HepG2 (cell line): ENCODE data around the gene AAMP. TPM values are rescaled to one million over a fixed set of nuclear protein-coding genes. Genes with fewer than 3 reads are reported as not detected.
A peak's percentile ranks its signal among the peaks of the same experiment; 100 is the strongest.

Experiments
- ATF1 ChIP-seq: IDR thresholded peaks from 2 replicates; pipeline ENCODE4 v1.6.1; 2016; ENCODE audit warnings: mild to moderate bottlenecking, control low read depth
- BATF2 ChIP-seq: sonication (generic); formaldehyde crosslinking; IDR thresholded peaks from 2 replicates; pipeline ENCODE4 v1.8.0; 2022; ENCODE audit warnings: mild to moderate bottlenecking, missing genetic modification reagents, moderate library complexity
- BCL3 ChIP-seq: sonication (generic); formaldehyde crosslinking; IDR thresholded peaks from 2 replicates; pipeline ENCODE4 v1.5.1; 2020; ENCODE audit warnings: mild to moderate bottlenecking, missing genetic modification reagents, moderate library complexity
- EHMT2 ChIP-seq: fragments of 200-600 bp; sonication (generic); IDR thresholded peaks from 2 replicates; pipeline ENCODE4 v1.7.0; 2017; ENCODE audit warnings: antibody characterized with exemption, low read depth, low read length, borderline replicate concordance
- HDAC6 ChIP-seq: fragments of 200-600 bp; sonication (generic); IDR thresholded peaks from 2 replicates; pipeline ENCODE4 v1.7.0; 2017; ENCODE audit warnings: mild to moderate bottlenecking, antibody characterized with exemption, low read length, low read depth
- HOXA9 ChIP-seq: sonication (generic); formaldehyde crosslinking; IDR thresholded peaks from 2 replicates; pipeline ENCODE4 v1.8.1; 2022; ENCODE audit warnings: missing genetic modification reagents, mild to moderate bottlenecking, moderate library complexity, borderline replicate concordance
- PREB ChIP-seq: sonication (generic); formaldehyde crosslinking; IDR thresholded peaks from 2 replicates; pipeline ENCODE4 v1.4.0; 2020; ENCODE audit warnings: missing genetic modification reagents
- SALL2 ChIP-seq: sonication (generic); formaldehyde crosslinking; IDR thresholded peaks from 2 replicates; pipeline ENCODE4 v1.8.1; 2023; ENCODE audit warnings: mild to moderate bottlenecking, missing genetic modification reagents, inconsistent platforms
- SIN3A ChIP-seq: IDR thresholded peaks from 2 replicates; pipeline ENCODE4 v1.6.1; 2011; ENCODE audit warnings: low read depth, mild to moderate bottlenecking, control low read depth, low read length, borderline replicate concordance
- U2AF2 ChIP-seq: fragments of 200-400 bp; formaldehyde crosslinking; IDR thresholded peaks from 2 replicates; pipeline ENCODE4 v1.6.1; 2017; ENCODE audit warnings: low read depth, mild to moderate bottlenecking, low read length
- ZBTB42 ChIP-seq: sonication (generic); formaldehyde crosslinking; IDR thresholded peaks from 2 replicates; pipeline ENCODE4 v1.5.0; 2020; ENCODE audit warnings: mild to moderate bottlenecking, missing genetic modification reagents
- ZKSCAN8 ChIP-seq: IDR thresholded peaks from 2 replicates; pipeline ENCODE4 v1.6.1; 2016; ENCODE audit warnings: borderline replicate concordance, missing genetic modification reagents, missing compliant biosample characterization
- ZNF138 ChIP-seq: sonication (generic); formaldehyde crosslinking; IDR thresholded peaks from 2 replicates; pipeline ENCODE4 v1.5.0; 2020; ENCODE audit warnings: mild to moderate bottlenecking, low read depth, missing genetic modification reagents
- ZNF143 ChIP-seq: sonication (generic); formaldehyde crosslinking; IDR thresholded peaks from 2 replicates; pipeline ENCODE4 v1.4.0; 2020; ENCODE audit warnings: missing genetic modification reagents
- ZNF382 ChIP-seq: sonication (generic); formaldehyde crosslinking; IDR thresholded peaks from 2 replicates; pipeline ENCODE4 v1.5.0; 2020; ENCODE audit warnings: missing genetic modification reagents, mild to moderate bottlenecking, borderline replicate concordance
- ZNF510 ChIP-seq: sonication (generic); formaldehyde crosslinking; IDR thresholded peaks from 2 replicates; pipeline ENCODE4 v1.4.0; 2020; ENCODE audit warnings: low read depth, mild to moderate bottlenecking, missing genetic modification reagents
- ZNF782 ChIP-seq: sonication (generic); formaldehyde crosslinking; IDR thresholded peaks from 2 replicates; pipeline ENCODE4 v1.4.0; 2020; ENCODE audit warnings: missing genetic modification reagents, mild to moderate bottlenecking, borderline replicate concordance
- polyA plus RNA-seq, 8 experiments: library from polyadenylated mRNA; depleted of rRNA in 3 of 8; stranded (reverse) in 7 of 8; unstranded in 1 of 8; fragments of >200 nt; fragmentation: Illumina TruSeq in 4 of 8; extraction: Trizol in 4 of 8; gene quantifications; 2 replicates each; pipeline versions ENCODE4 v1.2.1 to v1.2.3, GENCODE V29; 2011 to 2016; ENCODE audit warnings: low read depth in 4 of 8, missing spikeins in 1 of 8, mixed read lengths in 1 of 8; ENCODE audit not compliant: insufficient read depth in 1 of 8
- total RNA-seq, 5 experiments: library from RNA; depleted of rRNA; stranded (reverse); fragments of >200 nt; fragmentation: Illumina TruSeq; extraction: Trizol; gene quantifications; 2 replicates each; pipeline ENCODE4 v1.2.3, GENCODE V29; 2016; ENCODE audit warnings: low read depth in 1 of 5
- TF ChIP-seq, protein P1 (sequence below): sonication (generic); IDR thresholded peaks from 2 replicates; pipeline ENCODE4 v1.6.1; 2016; ENCODE audit warnings: low read depth, borderline replicate concordance
- TF ChIP-seq, protein P2 (sequence below): sonication (generic); formaldehyde crosslinking; IDR thresholded peaks from 2 replicates; pipeline ENCODE4 v1.8.1; 2023; ENCODE audit warnings: mild to moderate bottlenecking, moderate library complexity, missing genetic modification reagents
- TF ChIP-seq, protein P3 (sequence below): sonication (generic); formaldehyde crosslinking; IDR thresholded peaks from 2 replicates; pipeline ENCODE4 v1.5.0; 2020; ENCODE audit warnings: missing genetic modification reagents
- TF ChIP-seq, protein P4 (sequence below): sonication (generic); formaldehyde crosslinking; IDR thresholded peaks from 2 replicates; pipeline ENCODE4 v1.5.0; 2020; ENCODE audit warnings: mild to moderate bottlenecking, low read depth, missing genetic modification reagents, borderline replicate concordance

AAMP gene
- total and polyA plus RNA-seq, 2 of the 13 experiments (the other 11 are each of a cell fraction or from before 2014, with no cell fraction given), result 110 to 186 TPM

GRCh38 chr2:218272531-218273212, 2.7 kb upstream of the AAMP start (continued):
- TF ChIP-seq, protein P1, sequence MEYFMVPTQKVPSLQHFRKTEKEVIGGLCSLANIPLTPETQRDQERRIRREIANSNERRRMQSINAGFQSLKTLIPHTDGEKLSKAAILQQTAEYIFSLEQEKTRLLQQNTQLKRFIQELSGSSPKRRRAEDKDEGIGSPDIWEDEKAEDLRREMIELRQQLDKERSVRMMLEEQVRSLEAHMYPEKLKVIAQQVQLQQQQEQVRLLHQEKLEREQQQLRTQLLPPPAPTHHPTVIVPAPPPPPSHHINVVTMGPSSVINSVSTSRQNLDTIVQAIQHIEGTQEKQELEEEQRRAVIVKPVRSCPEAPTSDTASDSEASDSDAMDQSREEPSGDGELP, result no peak
- no peak for TF ChIP-seq ZNF782 (CRISPR knock-in tag)
- TF ChIP-seq, protein P2, sequence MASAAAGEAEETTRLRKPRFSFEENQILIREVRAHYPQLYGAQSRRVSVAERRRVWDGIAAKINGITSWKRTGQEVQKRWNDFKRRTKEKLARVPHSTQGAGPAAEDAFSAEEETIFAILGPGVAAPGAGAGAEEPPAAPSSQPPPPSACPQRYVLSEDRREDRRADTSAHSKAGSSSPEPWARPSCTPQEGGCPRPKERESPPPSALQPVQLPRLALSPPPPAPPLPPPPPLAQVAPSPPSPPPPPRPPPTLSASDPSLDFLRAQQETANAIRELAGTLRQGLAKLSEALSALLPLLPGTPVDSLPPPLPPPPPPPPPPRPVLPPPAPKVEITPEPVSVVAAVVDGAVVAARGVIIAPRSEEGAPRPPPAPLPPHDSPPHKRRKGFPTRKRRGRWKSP (CRISPR knock-in tag), result peak; percentile 73; the same call in 1 of the 2 replicates
- TF ChIP-seq HDAC6, result no peak
- 0 out of 2 replicates have a peak, but pooled peaks have one; percentile 37 for TF ChIP-seq ZNF143
- TF ChIP-seq ZNF138 (CRISPR knock-in tag), result no peak
- peak; percentile 84 for TF ChIP-seq SALL2 (CRISPR knock-in tag)
- no peak for TF ChIP-seq ZNF510 (CRISPR knock-in tag)
- no peak for TF ChIP-seq U2AF2
- no peak for TF ChIP-seq SIN3A
- no peak for TF ChIP-seq ZKSCAN8
- no peak for TF ChIP-seq ATF1 (CRISPR knock-in tag)
- no peak for TF ChIP-seq EHMT2
- no peak for TF ChIP-seq HOXA9 (CRISPR knock-in tag)
- peak; percentile 80; the same call in 1 of the 2 replicates for TF ChIP-seq BCL3 (CRISPR knock-in tag)
- TF ChIP-seq, protein P3, sequence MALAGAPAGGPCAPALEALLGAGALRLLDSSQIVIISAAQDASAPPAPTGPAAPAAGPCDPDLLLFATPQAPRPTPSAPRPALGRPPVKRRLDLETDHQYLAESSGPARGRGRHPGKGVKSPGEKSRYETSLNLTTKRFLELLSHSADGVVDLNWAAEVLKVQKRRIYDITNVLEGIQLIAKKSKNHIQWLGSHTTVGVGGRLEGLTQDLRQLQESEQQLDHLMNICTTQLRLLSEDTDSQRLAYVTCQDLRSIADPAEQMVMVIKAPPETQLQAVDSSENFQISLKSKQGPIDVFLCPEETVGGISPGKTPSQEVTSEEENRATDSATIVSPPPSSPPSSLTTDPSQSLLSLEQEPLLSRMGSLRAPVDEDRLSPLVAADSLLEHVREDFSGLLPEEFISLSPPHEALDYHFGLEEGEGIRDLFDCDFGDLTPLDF (CRISPR knock-in tag), result no peak
- no peak for TF ChIP-seq PREB
- TF ChIP-seq, protein P4, sequence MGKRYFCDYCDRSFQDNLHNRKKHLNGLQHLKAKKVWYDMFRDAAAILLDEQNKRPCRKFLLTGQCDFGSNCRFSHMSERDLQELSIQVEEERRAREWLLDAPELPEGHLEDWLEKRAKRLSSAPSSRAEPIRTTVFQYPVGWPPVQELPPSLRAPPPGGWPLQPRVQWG, result no peak
- no peak for TF ChIP-seq ZBTB42 (CRISPR knock-in tag)
- no peak for TF ChIP-seq ZNF382 (CRISPR knock-in tag)
- TF ChIP-seq BATF2 (CRISPR knock-in tag), result no peak
